ENCODE data around the gene TRIM54. TPM values are rescaled to one million over a fixed set of nuclear protein-coding genes. Genes with fewer than 3 reads are reported as not detected.
A peak's percentile ranks its signal among the peaks of the same experiment; 100 is the strongest.

TRIM54 gene
- total RNA-seq, 1 donor from 2014 or later: not detected

DNA sequence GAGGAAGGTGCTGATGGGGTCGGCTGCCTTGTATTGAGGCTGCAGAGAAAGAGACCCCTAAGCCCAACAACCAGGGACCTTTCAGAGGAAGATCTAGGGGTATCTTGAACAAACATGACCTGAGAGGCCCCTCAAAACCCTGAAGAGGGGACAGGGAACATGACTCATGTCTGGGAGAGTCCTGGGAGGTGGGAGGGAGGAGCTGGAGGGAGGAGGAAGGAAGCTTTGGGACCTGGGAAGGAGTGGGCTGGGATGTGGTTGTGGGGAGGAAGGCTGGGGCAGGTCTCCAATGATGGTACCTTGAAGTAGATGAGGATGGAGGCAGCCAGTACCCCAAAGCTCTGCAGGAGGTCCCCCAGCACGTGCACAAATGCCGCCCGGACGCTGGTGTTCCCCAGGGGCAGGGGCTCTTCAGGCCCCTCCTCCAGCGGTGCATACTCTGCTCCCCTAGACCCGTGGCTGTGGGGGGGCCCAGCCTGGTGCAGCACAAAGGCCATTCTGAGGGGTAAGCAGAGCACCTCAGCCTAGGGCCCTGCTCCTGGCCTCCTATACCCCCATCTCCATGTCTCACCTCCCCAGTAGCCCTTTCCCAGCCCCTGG, 25.3 kb upstream of the TRIM54 start:
- no peak for DNase-seq (ENCODE audit: extremely low spot score, unreplicated experiment)
- Mint-ChIP-seq H3K9me3 (ENCODE audit: unreplicated experiment) (no peaks in the 10 kb centered on the region), H3K4me1 (ENCODE audit: unreplicated experiment) (peaks cover 19% of the 10 kb centered on the region), H3K27me3 (ENCODE audit: unreplicated experiment) (peaks cover 44% of the 10 kb centered on the region), H3K36me3 (ENCODE audit: unreplicated experiment) (no peaks in the 10 kb centered on the region), H3K27ac (ENCODE audit: unreplicated experiment) (no peak overlapping the region), H3K4me3 (ENCODE audit: unreplicated experiment) (no peak overlapping the region)
- TF ChIP-seq, protein P1, sequence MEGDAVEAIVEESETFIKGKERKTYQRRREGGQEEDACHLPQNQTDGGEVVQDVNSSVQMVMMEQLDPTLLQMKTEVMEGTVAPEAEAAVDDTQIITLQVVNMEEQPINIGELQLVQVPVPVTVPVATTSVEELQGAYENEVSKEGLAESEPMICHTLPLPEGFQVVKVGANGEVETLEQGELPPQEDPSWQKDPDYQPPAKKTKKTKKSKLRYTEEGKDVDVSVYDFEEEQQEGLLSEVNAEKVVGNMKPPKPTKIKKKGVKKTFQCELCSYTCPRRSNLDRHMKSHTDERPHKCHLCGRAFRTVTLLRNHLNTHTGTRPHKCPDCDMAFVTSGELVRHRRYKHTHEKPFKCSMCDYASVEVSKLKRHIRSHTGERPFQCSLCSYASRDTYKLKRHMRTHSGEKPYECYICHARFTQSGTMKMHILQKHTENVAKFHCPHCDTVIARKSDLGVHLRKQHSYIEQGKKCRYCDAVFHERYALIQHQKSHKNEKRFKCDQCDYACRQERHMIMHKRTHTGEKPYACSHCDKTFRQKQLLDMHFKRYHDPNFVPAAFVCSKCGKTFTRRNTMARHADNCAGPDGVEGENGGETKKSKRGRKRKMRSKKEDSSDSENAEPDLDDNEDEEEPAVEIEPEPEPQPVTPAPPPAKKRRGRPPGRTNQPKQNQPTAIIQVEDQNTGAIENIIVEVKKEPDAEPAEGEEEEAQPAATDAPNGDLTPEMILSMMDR (IDR thresholded peaks at IDR 0.05): no peak

DNA sequence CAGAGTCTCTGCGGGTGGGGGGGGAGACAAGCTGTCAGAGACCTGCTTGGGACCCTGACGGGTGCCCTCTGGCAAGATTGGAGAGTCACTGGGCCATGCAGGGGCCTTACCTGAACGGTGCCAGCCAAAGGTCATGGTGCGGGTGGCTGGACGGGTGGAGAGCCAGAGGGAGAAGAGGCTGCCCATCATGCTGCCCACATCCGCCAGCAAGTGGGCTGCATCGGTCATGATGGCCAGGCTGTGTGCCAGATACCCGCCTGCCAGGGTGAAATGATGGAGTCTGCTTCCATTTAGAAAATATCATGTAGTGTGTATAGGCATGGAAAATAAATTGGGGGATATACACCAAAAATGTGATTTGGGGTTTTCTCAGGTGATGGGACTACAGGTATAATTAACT, 24.2 kb upstream of the TRIM54 start:
- no peaks in the 10 kb centered on the region for H3K36me3 Mint-ChIP-seq (ENCODE audit: unreplicated experiment)
- no peak overlapping the region for H3K27ac Mint-ChIP-seq (ENCODE audit: unreplicated experiment)
- no peak overlapping the region for H3K4me3 Mint-ChIP-seq (ENCODE audit: unreplicated experiment)
- H3K27me3 Mint-ChIP-seq (ENCODE audit: unreplicated experiment): peaks cover 43% of the 10 kb centered on the region
- peaks cover 20% of the 10 kb centered on the region for H3K4me1 Mint-ChIP-seq (ENCODE audit: unreplicated experiment)
- no peak for DNase-seq (ENCODE audit: extremely low spot score, unreplicated experiment)
- TF ChIP-seq, protein P1 (IDR thresholded peaks at IDR 0.05): no peak
- H3K9me3 Mint-ChIP-seq (ENCODE audit: unreplicated experiment): no peaks in the 10 kb centered on the region

DNA sequence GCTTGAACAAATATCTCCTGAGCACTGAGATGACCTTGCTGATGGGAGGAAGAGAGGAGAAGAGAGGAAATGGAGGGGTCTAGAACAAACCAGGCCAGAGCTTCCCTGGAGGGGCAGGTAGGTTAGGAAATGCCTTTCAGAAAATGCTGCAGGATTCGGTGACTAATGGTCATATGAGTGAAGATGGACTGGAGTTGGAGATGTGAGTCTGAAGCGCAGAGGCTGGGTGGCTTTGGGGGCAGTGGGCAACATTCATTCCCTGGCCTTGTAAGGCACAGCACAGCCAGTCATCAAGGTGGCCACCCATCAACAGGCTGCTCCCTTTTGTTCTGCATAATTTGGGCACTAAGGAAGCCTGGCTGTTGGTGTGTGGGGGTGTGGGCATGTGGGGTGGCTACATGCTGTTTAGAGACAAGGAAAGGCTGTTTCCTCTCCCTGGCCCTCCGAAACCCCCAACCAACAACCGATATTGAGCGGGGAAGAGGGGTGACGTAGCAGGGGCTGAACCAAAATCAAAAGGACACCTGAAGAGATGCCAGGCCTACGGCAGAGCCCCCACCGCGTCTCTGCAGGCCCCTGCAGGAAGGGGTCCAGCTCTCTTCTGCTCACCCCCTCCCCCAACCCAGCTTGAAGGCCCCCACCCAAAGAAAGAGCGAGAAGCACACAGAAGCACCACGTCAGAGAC, 20.8 kb upstream of the TRIM54 start:
- Mint-ChIP-seq H3K4me1 (ENCODE audit: unreplicated experiment) (peaks cover 25% of the 10 kb centered on the region), H3K9me3 (ENCODE audit: unreplicated experiment) (no peaks in the 10 kb centered on the region), H3K27ac (ENCODE audit: unreplicated experiment) (no peak overlapping the region), H3K27me3 (ENCODE audit: unreplicated experiment) (peaks cover 60% of the 10 kb centered on the region), H3K36me3 (ENCODE audit: unreplicated experiment) (no peaks in the 10 kb centered on the region), H3K4me3 (ENCODE audit: unreplicated experiment) (peak overlapping the region; percentile 18)
- no peak for DNase-seq (ENCODE audit: extremely low spot score, unreplicated experiment)
- TF ChIP-seq, protein P1 (IDR thresholded peaks at IDR 0.05): no peak

DNA sequence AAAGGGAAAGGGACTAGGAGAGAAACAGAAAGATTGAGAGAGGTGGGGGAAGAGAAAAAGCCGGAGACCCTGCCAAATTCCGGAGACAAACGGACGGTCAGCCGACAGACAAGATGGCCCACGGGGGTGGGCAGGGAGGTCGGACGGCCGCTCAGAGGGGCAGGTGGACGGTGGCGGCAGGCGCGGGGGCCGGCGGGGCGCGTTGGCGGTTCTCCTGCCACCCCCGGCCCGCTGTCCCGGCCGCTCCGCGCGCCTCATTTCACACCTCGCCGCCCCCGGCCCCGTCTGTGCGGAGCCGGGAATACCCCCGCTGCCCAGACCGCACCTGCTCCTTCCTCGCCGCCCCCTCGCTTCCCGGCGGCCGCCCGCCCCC, 20.3 kb upstream of the TRIM54 start:
- TF ChIP-seq, protein P1 (IDR thresholded peaks at IDR 0.05): no peak
- Mint-ChIP-seq H3K27me3 (ENCODE audit: unreplicated experiment) (peaks cover 56% of the 10 kb centered on the region), H3K9me3 (ENCODE audit: unreplicated experiment) (no peaks in the 10 kb centered on the region), H3K36me3 (ENCODE audit: unreplicated experiment) (no peaks in the 10 kb centered on the region), H3K27ac (ENCODE audit: unreplicated experiment) (no peak overlapping the region), H3K4me1 (ENCODE audit: unreplicated experiment) (peaks cover 25% of the 10 kb centered on the region), H3K4me3 (ENCODE audit: unreplicated experiment) (peak overlapping the region; percentile 18)
- no peak for DNase-seq (ENCODE audit: extremely low spot score, unreplicated experiment)

DNA sequence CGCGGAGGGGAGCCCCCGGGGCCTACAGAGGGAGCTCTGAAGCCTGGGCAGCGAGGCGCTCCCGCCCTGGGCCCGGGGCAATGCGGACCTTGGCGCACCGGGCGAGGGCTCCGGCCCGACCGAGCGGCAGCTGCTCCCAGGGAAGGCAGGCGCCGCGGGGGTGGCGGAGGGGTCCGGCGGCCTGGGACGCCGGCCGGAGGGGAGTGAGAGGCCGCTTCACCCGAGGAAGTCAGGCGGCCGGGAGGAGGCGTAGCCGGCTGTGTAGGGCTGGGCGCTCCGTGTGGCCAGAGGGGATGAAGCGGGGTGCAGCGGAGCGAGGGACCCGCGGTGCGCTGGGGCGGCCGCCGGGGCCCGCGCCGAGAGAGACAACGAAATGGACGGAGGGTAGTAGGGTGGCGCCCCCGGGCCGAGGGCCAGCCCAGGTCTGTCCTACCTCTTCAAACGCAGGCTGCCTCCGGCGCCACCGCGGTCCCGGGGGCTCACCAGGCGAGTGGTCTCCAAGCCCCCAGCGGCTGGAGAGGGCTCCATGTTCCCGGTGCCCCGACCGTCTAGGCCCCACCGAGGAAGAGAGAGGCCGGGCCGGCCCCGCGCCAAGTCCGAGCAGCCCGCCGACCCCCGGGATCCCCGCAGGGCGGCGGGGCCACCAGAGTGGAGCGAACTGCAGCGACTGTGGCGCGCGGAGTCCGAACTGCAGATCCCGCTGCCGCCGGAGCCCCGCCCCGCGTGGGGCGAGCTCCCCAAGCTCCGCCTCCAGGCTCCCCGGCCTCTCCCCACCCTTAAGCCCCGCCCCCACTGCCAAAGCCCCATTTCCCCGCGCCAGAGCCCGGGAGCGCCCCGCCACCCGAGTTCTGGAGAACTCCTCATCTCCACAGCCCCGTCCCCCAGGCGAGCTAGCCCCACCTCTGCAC, 19.6 kb upstream of the TRIM54 start, which contains the start of gene SLC30A3:
Gene SLC30A3, minus strand, starts transcription at position 669 of the 908 bp plus-strand sequence. Its CDS starts 141 bp downstream, at position 528.
- H3K27ac Mint-ChIP-seq (ENCODE audit: unreplicated experiment): no peak within 1 kb of the TSS
- TF ChIP-seq, protein P1 (IDR thresholded peaks at IDR 0.05): peak; percentile 7
- no peaks in the 10 kb centered on the region for H3K36me3 Mint-ChIP-seq (ENCODE audit: unreplicated experiment)
- H3K4me3 Mint-ChIP-seq (ENCODE audit: unreplicated experiment): peak within 1 kb of the TSS; percentile 75
- peaks cover 53% of the 10 kb centered on the region for H3K27me3 Mint-ChIP-seq (ENCODE audit: unreplicated experiment)
- peaks cover 25% of the 10 kb centered on the region for H3K4me1 Mint-ChIP-seq (ENCODE audit: unreplicated experiment)
- DNase-seq (ENCODE audit: extremely low spot score, unreplicated experiment): no peak
- H3K9me3 Mint-ChIP-seq (ENCODE audit: unreplicated experiment): no peaks in the 10 kb centered on the region
